Measurements from ENCODE around the gene ATF7. TPM values are rescaled to one million over a fixed set of nuclear protein-coding genes. Genes with fewer than 3 reads are reported as not detected.
"Not testable (repeated sequence)": the region's sequence is repeated elsewhere in the genome, so short reads cannot be mapped to it uniquely, and the experiment has no call there.

Gene ATF7
- total and polyA plus RNA-seq, 5 donors from 2014 or later: 11.6 to 41.0 (median 15.8) TPM

- peaks cover 23% of the 10 kb centered on the region for H3K36me3 Mint-ChIP-seq
- Histone ChIP-seq H3K36me3 (ENCODE audit: control insufficient read depth, insufficient read depth, low read length) (peaks cover 28% of the 10 kb centered on the region), H3K27ac (ENCODE audit: insufficient read depth, low read length, poor library complexity, severe bottlenecking) (no peak overlapping the region), H3K27me3 (ENCODE audit: control insufficient read depth, insufficient read depth, low read length) (no peaks in the 10 kb centered on the region), H3K9me3 (ENCODE audit: control insufficient read depth in 2 of 2, low read length in 2 of 2) (no peaks in the 10 kb centered on the region), H3K4me3 (ENCODE audit: low read depth, low read length) (no peak overlapping the region), H3K4me1 (ENCODE audit: control insufficient read depth, insufficient read depth, low read length, poor library complexity, severe bottlenecking) (no peaks in the 10 kb centered on the region)
- no peaks in the 10 kb centered on the region for H3K27me3 Mint-ChIP-seq
- ATAC-seq (ENCODE audit: low read depth in 2 of 2) (no peak), DNase-seq (no peak)
- H3K27ac Mint-ChIP-seq: peak overlapping the region in 1 of 3 donors; percentile 42
- H3K9me3 Mint-ChIP-seq: no peaks in the 10 kb centered on the region
- peaks cover 0 to 18% (median 4%) of the 10 kb centered on the region in 4 donors for H3K4me1 Mint-ChIP-seq
- H3K4me3 Mint-ChIP-seq: no peak overlapping the region
These were observed 74.3 kb downstream of the ATF7 start for GRCh38 chr12:53551889-53552291.

- H3K36me3 ChIP-seq (ENCODE audit: control insufficient read depth, insufficient read depth, low read length): peaks cover 28% of the 10 kb centered on the region
- no peaks in the 10 kb centered on the region for H3K9me3 Mint-ChIP-seq
- ATAC-seq (ENCODE audit: low read depth in 2 of 2): no peak
These were observed 75.6 kb downstream of the ATF7 start for GRCh38 chr12:53550595-53550994.

GRCh38 chr12:53550131-53550530, 76.1 kb downstream of the ATF7 start:
- not testable (repeated sequence) for H3K9me3 Mint-ChIP-seq; ATAC-seq (ENCODE audit: low read depth in 2 of 2); H3K4me1 ChIP-seq (ENCODE audit: control insufficient read depth, insufficient read depth, low read length, poor library complexity, severe bottlenecking); DNase-seq; H3K27me3 Mint-ChIP-seq; H3K4me3 ChIP-seq (ENCODE audit: low read depth, low read length); H3K4me3 Mint-ChIP-seq; H3K27me3 ChIP-seq (ENCODE audit: control insufficient read depth, insufficient read depth, low read length); H3K27ac Mint-ChIP-seq; H3K9me3 ChIP-seq (ENCODE audit: control insufficient read depth in 2 of 2, low read length in 2 of 2); H3K27ac ChIP-seq (ENCODE audit: insufficient read depth, low read length, poor library complexity, severe bottlenecking)
- peaks cover 28% of the 10 kb centered on the region for H3K36me3 ChIP-seq (ENCODE audit: control insufficient read depth, insufficient read depth, low read length)
- H3K36me3 Mint-ChIP-seq: peaks cover 23% of the 10 kb centered on the region
- peaks cover 0 to 18% (median 5%) of the 10 kb centered on the region in 4 donors for H3K4me1 Mint-ChIP-seq

More at GRCh38 chr12:53550595-53550994, 75.6 kb downstream of the ATF7 start:
- Mint-ChIP-seq H3K27me3 (no peaks in the 10 kb centered on the region), H3K36me3 (peaks cover 23% of the 10 kb centered on the region), H3K4me1 (peaks cover 0 to 18% (median 4%) of the 10 kb centered on the region in 4 donors), H3K4me3 (no peak overlapping the region), H3K27ac (no peak overlapping the region)
- H3K27me3 ChIP-seq (ENCODE audit: control insufficient read depth, insufficient read depth, low read length): no peaks in the 10 kb centered on the region
- H3K9me3 ChIP-seq (ENCODE audit: control insufficient read depth in 2 of 2, low read length in 2 of 2): no peaks in the 10 kb centered on the region
- no peak overlapping the region for H3K27ac ChIP-seq (ENCODE audit: insufficient read depth, low read length, poor library complexity, severe bottlenecking)
- H3K4me1 ChIP-seq (ENCODE audit: control insufficient read depth, insufficient read depth, low read length, poor library complexity, severe bottlenecking): no peaks in the 10 kb centered on the region
- no peak for DNase-seq
- no peak overlapping the region for H3K4me3 ChIP-seq (ENCODE audit: low read depth, low read length)

- DNase-seq; H3K9me3 Mint-ChIP-seq; H3K27me3 ChIP-seq (ENCODE audit: control insufficient read depth, insufficient read depth, low read length); H3K4me1 ChIP-seq (ENCODE audit: control insufficient read depth, insufficient read depth, low read length, poor library complexity, severe bottlenecking); H3K4me3 ChIP-seq (ENCODE audit: low read depth, low read length); H3K27ac Mint-ChIP-seq; H3K4me3 Mint-ChIP-seq; H3K9me3 ChIP-seq (ENCODE audit: control insufficient read depth in 2 of 2, low read length in 2 of 2); H3K27me3 Mint-ChIP-seq; ATAC-seq (ENCODE audit: low read depth in 2 of 2); H3K27ac ChIP-seq (ENCODE audit: insufficient read depth, low read length, poor library complexity, severe bottlenecking): not testable (repeated sequence)
- H3K36me3 ChIP-seq (ENCODE audit: control insufficient read depth, insufficient read depth, low read length): peaks cover 28% of the 10 kb centered on the region
- Mint-ChIP-seq H3K4me1 (peaks cover 8 to 22% (median 19%) of the 10 kb centered on the region in 4 donors), H3K36me3 (peaks cover 26% of the 10 kb centered on the region)
These were observed 77.8 kb downstream of the ATF7 start for GRCh38 chr12:53548354-53548753.

- Histone ChIP-seq H3K9me3 (ENCODE audit: control insufficient read depth in 2 of 2, low read length in 2 of 2) (no peaks in the 10 kb centered on the region), H3K4me3 (ENCODE audit: low read depth, low read length) (no peak overlapping the region), H3K27ac (ENCODE audit: insufficient read depth, low read length, poor library complexity, severe bottlenecking) (no peak overlapping the region), H3K27me3 (ENCODE audit: control insufficient read depth, insufficient read depth, low read length) (no peaks in the 10 kb centered on the region), H3K4me1 (ENCODE audit: control insufficient read depth, insufficient read depth, low read length, poor library complexity, severe bottlenecking) (no peaks in the 10 kb centered on the region), H3K36me3 (ENCODE audit: control insufficient read depth, insufficient read depth, low read length) (peaks cover 34% of the 10 kb centered on the region)
- Mint-ChIP-seq H3K4me1 (peaks cover 7 to 18% (median 12%) of the 10 kb centered on the region in 4 donors), H3K4me3 (no peak overlapping the region), H3K36me3 (peaks cover 9% of the 10 kb centered on the region), H3K27ac (peak overlapping the region; percentile 58 to 90 (median 89)), H3K27me3 (no peaks in the 10 kb centered on the region), H3K9me3 (no peaks in the 10 kb centered on the region)
- ATAC-seq (ENCODE audit: low read depth in 2 of 2) (peak; percentile 86 to 87), DNase-seq (peak; percentile 19 to 74 (median 64))
These were observed 82.6 kb downstream of the ATF7 start for GRCh38 chr12:53543539-53543938.

GRCh38 chr12:53539526-53539925, 86.7 kb downstream of the ATF7 start:
- H3K9me3 Mint-ChIP-seq: no peaks in the 10 kb centered on the region
- no peaks in the 10 kb centered on the region for H3K27me3 Mint-ChIP-seq
- H3K4me1 ChIP-seq (ENCODE audit: control insufficient read depth, insufficient read depth, low read length, poor library complexity, severe bottlenecking): no peaks in the 10 kb centered on the region
- H3K4me3 ChIP-seq (ENCODE audit: low read depth, low read length): no peak overlapping the region
- DNase-seq (no peak), ATAC-seq (ENCODE audit: low read depth in 2 of 2) (no peak)
- H3K27ac ChIP-seq (ENCODE audit: insufficient read depth, low read length, poor library complexity, severe bottlenecking): no peak overlapping the region
- peaks cover 58% of the 10 kb centered on the region for H3K36me3 ChIP-seq (ENCODE audit: control insufficient read depth, insufficient read depth, low read length)
- peaks cover 7 to 13% (median 9%) of the 10 kb centered on the region in 4 donors for H3K4me1 Mint-ChIP-seq
- peaks cover 29% of the 10 kb centered on the region for H3K36me3 Mint-ChIP-seq
- H3K9me3 ChIP-seq (ENCODE audit: control insufficient read depth in 2 of 2, low read length in 2 of 2): no peaks in the 10 kb centered on the region
- peak overlapping the region in 1 of 3 donors; percentile 20 for H3K27ac Mint-ChIP-seq
- no peaks in the 10 kb centered on the region for H3K27me3 ChIP-seq (ENCODE audit: control insufficient read depth, insufficient read depth, low read length)
- no peak overlapping the region for H3K4me3 Mint-ChIP-seq

GRCh38 chr12:53538209-53538689, 87.9 kb downstream of the ATF7 start:
- H3K9me3 Mint-ChIP-seq: no peaks in the 10 kb centered on the region
- peaks cover 33% of the 10 kb centered on the region for H3K36me3 Mint-ChIP-seq
- peak overlapping the region in 1 of 3 donors; percentile 67 for H3K27ac Mint-ChIP-seq
- H3K27me3 Mint-ChIP-seq: no peaks in the 10 kb centered on the region
- H3K36me3 ChIP-seq (ENCODE audit: control insufficient read depth, insufficient read depth, low read length): peaks cover 70% of the 10 kb centered on the region
- peaks cover 0 to 3% (median 1%) of the 10 kb centered on the region in 4 donors for H3K4me1 Mint-ChIP-seq
- no peaks in the 10 kb centered on the region for H3K4me1 ChIP-seq (ENCODE audit: control insufficient read depth, insufficient read depth, low read length, poor library complexity, severe bottlenecking)
- ATAC-seq (ENCODE audit: low read depth in 2 of 2): no peak
- H3K4me3 Mint-ChIP-seq: no peak overlapping the region
- no peaks in the 10 kb centered on the region for H3K27me3 ChIP-seq (ENCODE audit: control insufficient read depth, insufficient read depth, low read length)
- H3K27ac ChIP-seq (ENCODE audit: insufficient read depth, low read length, poor library complexity, severe bottlenecking): no peak overlapping the region
- no peak for DNase-seq
- no peak overlapping the region for H3K4me3 ChIP-seq (ENCODE audit: low read depth, low read length)
- no peaks in the 10 kb centered on the region for H3K9me3 ChIP-seq (ENCODE audit: control insufficient read depth in 2 of 2, low read length in 2 of 2)

- H3K4me1 Mint-ChIP-seq: peaks cover 0 to 3% (median 0%) of the 10 kb centered on the region in 4 donors
- no peaks in the 10 kb centered on the region for H3K9me3 Mint-ChIP-seq
- no peaks in the 10 kb centered on the region for H3K9me3 ChIP-seq (ENCODE audit: control insufficient read depth in 2 of 2, low read length in 2 of 2)
- H3K36me3 Mint-ChIP-seq: peaks cover 44% of the 10 kb centered on the region
- H3K27me3 ChIP-seq (ENCODE audit: control insufficient read depth, insufficient read depth, low read length): no peaks in the 10 kb centered on the region
- no peak overlapping the region for H3K27ac ChIP-seq (ENCODE audit: insufficient read depth, low read length, poor library complexity, severe bottlenecking)
- no peak overlapping the region for H3K4me3 Mint-ChIP-seq
- no peaks in the 10 kb centered on the region for H3K4me1 ChIP-seq (ENCODE audit: control insufficient read depth, insufficient read depth, low read length, poor library complexity, severe bottlenecking)
- no peak overlapping the region for H3K27ac Mint-ChIP-seq
- H3K4me3 ChIP-seq (ENCODE audit: low read depth, low read length): no peak overlapping the region
- DNase-seq: no peak
- no peaks in the 10 kb centered on the region for H3K27me3 Mint-ChIP-seq
- H3K36me3 ChIP-seq (ENCODE audit: control insufficient read depth, insufficient read depth, low read length): peaks cover 70% of the 10 kb centered on the region
- no peak for ATAC-seq (ENCODE audit: low read depth in 2 of 2)
These were observed 89.2 kb downstream of the ATF7 start for GRCh38 chr12:53536962-53537361.
